Left ventricle myocardium superior (tissue), 1 donor: ENCODE results near the gene ESYT2. TPM values are rescaled to one million over a fixed set of nuclear protein-coding genes. Genes with fewer than 3 reads are reported as not detected.

Experiments
- ATAC-seq: fragments of 200-7000 bp; cut with Tn5 transposase; one replicate; pipeline ENCODE4 v1.9.1; 2020; ENCODE audit warnings: mild to moderate bottlenecking, moderate library complexity
- DNase-seq: peaks from one replicate; pipeline ENCODE4 v3.0.0-alpha.2; 2020
- intact Hi-C: fragments of 100-400 bp; cut with micrococcal nuclease; formaldehyde crosslinking; loops from one replicate; pipeline ENCODE4 v1.11.0; 2022
- total RNA-seq: library from RNA; stranded (reverse); fragmentation: NEBNext Ultra II Directional; extraction: Animal tissue kit (Norgen Biotek cat#: 25700); gene quantifications from one replicate; pipeline ENCODE4 v1.2.1, GENCODE V29; 2021
- donor health status: DM: no; HTN: yes; CAD: no; lungs with severe emphysema.

The ESYT2 gene
- total RNA-seq, 1 donor from 2014 or later, result 44.3 TPM

DNA sequence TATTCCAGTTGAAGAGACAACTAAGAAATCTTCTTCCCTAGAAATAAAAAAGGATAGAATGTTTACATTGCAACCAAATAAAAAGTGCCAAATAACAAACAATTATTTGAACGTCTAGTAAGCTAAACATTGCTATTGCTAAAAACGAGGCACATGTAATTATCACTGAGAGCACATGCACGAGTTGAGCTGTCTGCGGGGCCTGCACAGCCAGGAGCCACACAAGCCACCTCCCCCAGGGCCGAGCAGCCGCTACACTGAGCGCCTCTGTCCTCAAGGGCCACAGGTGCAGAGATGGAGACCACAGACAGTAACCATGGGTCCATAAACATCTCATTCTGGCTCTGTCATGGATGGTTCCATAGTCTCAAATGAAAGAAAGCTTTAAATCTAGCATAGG is 141.9 kb downstream of the ESYT2 start:
- ATAC-seq (no peak), DNase-seq (no peak)
- intact Hi-C loops, result no loop called here

- ATAC-seq (no peak), DNase-seq (no peak)
- intact Hi-C loops, result no loop called here
Measured at GRCh38 chr7:158685693-158686092, 143.6 kb downstream of the ESYT2 start.

GRCh38 chr7:158684329-158684728 is 145.0 kb downstream of the ESYT2 start:
- no peak for DNase-seq
- ATAC-seq, result no peak
- intact Hi-C loops, result no loop called here

- intact Hi-C loops, result no loop called here
- no peak for DNase-seq
- ATAC-seq, result no peak
Measured at GRCh38 chr7:158683541-158683940, 145.8 kb downstream of the ESYT2 start.

- intact Hi-C loops, result no loop called here
- DNase-seq (no peak), ATAC-seq (no peak)
Measured at GRCh38 chr7:158682456-158682855, 146.9 kb downstream of the ESYT2 start.

Other genes starting within 250 kb of the ESYT2 start
- 1.3 TPM for gene PTPRN2, start 241.7 kb downstream of the ESYT2 start, total RNA-seq
- gene NCAPG2, start 124.7 kb downstream of the ESYT2 start, total RNA-seq, result 5.0 TPM
- gene DYNC2I1, start 27.0 kb upstream of the ESYT2 start, total RNA-seq, result 32.3 TPM